ENCODE results near the gene PAPPA2. TPM values are rescaled to one million over a fixed set of nuclear protein-coding genes. Genes with fewer than 3 reads are reported as not detected.

The PAPPA2 gene
- total RNA-seq, 2 donors from 2014 or later = 0.19 to 1.2 TPM

GRCh38 chr1:176638713-176639526 is 175.9 kb downstream of the PAPPA2 start:
- Histone ChIP-seq H3K4me3 (no peak overlapping the region), H3K9me3 (no peaks in the 10 kb centered on the region), H3K27ac (peak overlapping the region in 1 of 2 donors; percentile 1), H3K4me1 (peaks cover 0 to 4% of the 10 kb centered on the region in 2 donors), H3K36me3 (no peaks in the 10 kb centered on the region), H3K27me3 (no peaks in the 10 kb centered on the region)
- TF ChIP-seq CTCF (IDR thresholded peaks at IDR 0.05) = no peak
- DNase-seq (ENCODE audit: low spot score) = no peak

DNA sequence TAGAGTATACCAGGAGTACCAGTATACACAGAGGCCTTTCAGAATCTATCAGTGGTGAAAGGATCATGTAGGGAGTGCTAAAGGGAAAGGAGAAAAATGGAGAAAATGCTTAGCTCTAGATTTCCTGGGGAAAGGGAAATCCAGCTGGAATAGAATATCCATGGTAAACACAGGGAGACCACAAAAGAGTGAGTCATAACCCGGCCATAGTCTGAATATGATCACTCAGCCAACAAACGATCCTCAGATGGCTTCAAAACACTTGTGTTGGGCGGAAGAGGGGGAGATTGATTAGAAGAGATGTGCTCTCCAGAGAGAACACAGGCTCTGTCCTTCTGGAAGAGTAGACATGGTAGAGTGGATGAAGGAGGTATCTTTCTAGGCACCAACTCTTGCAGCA is 180.6 kb downstream of the PAPPA2 start:
- peaks cover 0 to under 1% of the 10 kb centered on the region in 2 donors for H3K4me1 ChIP-seq
- no peak overlapping the region for H3K4me3 ChIP-seq
- no peak overlapping the region for H3K27ac ChIP-seq
- no peak for TF ChIP-seq CTCF (IDR thresholded peaks at IDR 0.05)
- no peak for DNase-seq (ENCODE audit: low spot score)
- no peaks in the 10 kb centered on the region for H3K27me3 ChIP-seq
- H3K36me3 ChIP-seq = no peaks in the 10 kb centered on the region
- H3K9me3 ChIP-seq = peaks cover 0 to 16% of the 10 kb centered on the region in 2 donors

DNA sequence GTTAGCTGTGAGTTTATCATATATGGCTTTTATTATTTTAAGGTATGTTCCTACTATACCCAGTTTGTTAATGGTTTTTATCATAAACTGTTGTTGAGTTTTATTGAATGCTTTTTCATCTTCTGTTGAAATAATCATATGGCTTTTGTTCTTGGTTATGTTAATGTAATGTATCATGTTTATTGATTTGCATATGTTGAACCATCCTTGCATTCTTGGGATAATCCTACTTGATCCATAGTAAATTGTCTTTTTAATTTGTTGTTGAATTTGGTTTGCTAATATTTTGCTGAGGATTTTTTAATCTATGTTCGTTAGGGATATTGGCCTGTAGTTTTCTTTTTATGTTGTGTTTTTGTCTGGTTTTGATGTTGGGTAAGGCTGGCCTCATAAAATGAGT is 185.6 kb downstream of the PAPPA2 start:
- no peaks in the 10 kb centered on the region for H3K27me3 ChIP-seq
- DNase-seq (ENCODE audit: low spot score) = no peak
- no peak overlapping the region for H3K27ac ChIP-seq
- H3K4me3 ChIP-seq = no peak overlapping the region
- TF ChIP-seq CTCF (IDR thresholded peaks at IDR 0.05) = no peak
- H3K36me3 ChIP-seq = no peaks in the 10 kb centered on the region
- no peaks in the 10 kb centered on the region for H3K4me1 ChIP-seq
- peaks cover 0 to 46% of the 10 kb centered on the region in 2 donors for H3K9me3 ChIP-seq

- TF ChIP-seq CTCF (IDR thresholded peaks at IDR 0.05) = peak in 1 of 2 donors; percentile 45
- no peak overlapping the region for H3K4me3 ChIP-seq
- no peaks in the 10 kb centered on the region for H3K27me3 ChIP-seq
Measured at GRCh38 chr1:176656257-176656995, 193.5 kb downstream of the PAPPA2 start.

GRCh38 chr1:176669782-176670181 is 206.8 kb downstream of the PAPPA2 start:
- no peak for DNase-seq (ENCODE audit: low spot score)
- Histone ChIP-seq H3K27ac (peak overlapping the region in 1 of 2 donors; percentile 71), H3K4me3 (no peak overlapping the region), H3K4me1 (no peaks in the 10 kb centered on the region), H3K36me3 (no peaks in the 10 kb centered on the region), H3K9me3 (no peaks in the 10 kb centered on the region), H3K27me3 (no peaks in the 10 kb centered on the region)
- TF ChIP-seq CTCF (IDR thresholded peaks at IDR 0.05) = no peak

More at GRCh38 chr1:176656257-176656995, 193.5 kb downstream of the PAPPA2 start:
- peak overlapping the region; percentile 82 to 96 for H3K27ac ChIP-seq
- H3K4me1 ChIP-seq = peaks cover 0 to 13% of the 10 kb centered on the region in 2 donors
- no peaks in the 10 kb centered on the region for H3K36me3 ChIP-seq
- H3K9me3 ChIP-seq = peaks cover 0 to 25% of the 10 kb centered on the region in 2 donors
- DNase-seq (ENCODE audit: low spot score) = no peak
